MM.1S (cell line): ENCODE data around the gene ANKAR.

Experiments used
- CTCF ChIP-seq: fragments of 300-600 bp; sonication (generic); IDR thresholded peaks from 2 replicates; pipeline ENCODE4 v1.5.1; 2016; ENCODE audit warnings: antibody characterized with exemption, low read length, mixed read lengths
- EZH2 ChIP-seq: fragments of 300-600 bp; sonication (generic); optimal IDR thresholded peaks from 2 replicates; pipeline ENCODE3; 2017; ENCODE audit warnings: low read depth, mild to moderate bottlenecking, antibody characterized with exemption, low read length, mixed read lengths

- TF ChIP-seq CTCF = no peak
- no peak for TF ChIP-seq EZH2
Observed at GRCh38 chr2:189658306-189659212, 15.9 kb upstream of the ANKAR start.
